Stimulated activated CD4-positive, alpha-beta T cell treated with anti-CD3 and anti-CD28 coated beads, Interleukin-12 subunit alpha, Interleukin-12 subunit beta, amount 100 ng/mL, for 48 hours (primary cell): ENCODE measurements around the gene FZD4.

Source experiments
- DNase-seq, 3 donors: peaks; one replicate each; pipeline ENCODE4 v3.0.0-alpha.2; 2020; ENCODE audit warnings: low read depth in 2 of 3, low spot score in 1 of 3

FZD4 gene

GRCh38 chr11:86914865-86915519 is 40.2 kb downstream of the FZD4 start:
- no peak for DNase-seq

GRCh38 chr11:86912238-86912637 is 43.0 kb downstream of the FZD4 start:
- DNase-seq = no peak

DNA sequence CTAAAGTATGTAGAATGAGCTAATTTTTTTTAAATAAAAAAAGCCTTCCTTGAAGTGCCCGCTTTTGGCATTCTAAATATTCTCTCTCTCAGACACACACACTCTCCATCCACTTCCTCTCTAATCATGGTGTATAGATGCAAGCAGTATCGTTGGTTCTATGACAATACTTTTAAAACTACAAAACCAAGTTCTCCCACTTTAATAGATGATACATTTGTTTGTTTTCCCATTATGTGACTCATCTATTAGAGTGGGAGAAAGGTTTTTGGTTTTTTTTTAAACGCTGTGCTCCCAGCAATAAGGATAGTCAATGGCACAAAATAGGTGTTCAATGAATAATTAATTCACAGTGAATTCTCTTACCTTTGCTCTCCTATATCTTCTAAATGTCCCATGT is 44.6 kb downstream of the FZD4 start:
- DNase-seq = no peak

- no peak for DNase-seq
Measured at GRCh38 chr11:86906198-86906597, 49.0 kb downstream of the FZD4 start.

- no peak for DNase-seq
Measured at GRCh38 chr11:86905252-86905651, 49.9 kb downstream of the FZD4 start.

DNA sequence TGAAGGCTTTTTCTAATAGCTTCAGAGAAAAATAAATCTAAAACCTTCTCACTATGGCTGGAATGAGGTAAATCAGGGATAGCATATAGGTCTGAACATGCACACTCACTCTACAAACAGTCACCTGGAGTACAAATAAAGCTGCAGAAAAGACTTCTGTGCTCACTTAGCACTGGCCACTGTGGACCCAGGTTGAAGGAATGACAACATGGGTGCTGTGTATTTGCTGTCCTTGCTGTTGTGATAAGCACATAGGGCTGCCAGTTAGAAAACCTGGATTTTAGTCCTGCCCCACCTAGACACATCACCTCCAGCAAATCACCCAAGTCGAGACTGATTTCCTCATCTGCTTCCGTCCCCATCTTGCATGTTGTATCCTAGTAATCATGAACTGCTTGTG is 51.2 kb downstream of the FZD4 start:
- no peak for DNase-seq

GRCh38 chr11:86902345-86902744 is 52.9 kb downstream of the FZD4 start:
- no peak for DNase-seq

- no peak for DNase-seq
Measured at GRCh38 chr11:86901599-86901998, 53.6 kb downstream of the FZD4 start.

GRCh38 chr11:86900162-86900561 is 55.0 kb downstream of the FZD4 start:
- DNase-seq = no peak

DNA sequence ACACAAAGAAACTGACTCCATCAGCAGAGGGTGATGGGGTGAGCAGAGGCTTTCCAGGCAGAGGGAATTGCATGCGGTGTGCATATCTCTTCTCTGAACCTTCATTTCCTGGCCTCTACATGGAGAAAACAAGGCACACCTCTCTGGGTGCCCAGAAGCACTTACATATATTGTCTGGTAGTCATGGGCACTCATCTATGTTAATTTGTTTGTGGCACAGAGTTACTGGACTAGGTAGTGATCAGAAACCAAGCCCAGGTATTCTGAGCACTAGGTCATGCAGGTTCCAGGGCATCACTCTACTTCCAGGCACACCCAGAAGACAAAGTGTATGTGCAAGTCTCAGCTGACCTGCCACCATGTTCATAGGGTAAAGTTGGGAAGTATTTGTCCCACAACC is 56.5 kb downstream of the FZD4 start:
- no peak for DNase-seq

- no peak for DNase-seq
Measured at GRCh38 chr11:86896441-86896841, 58.8 kb downstream of the FZD4 start.
